HG03342 (cell line): Measurements from ENCODE around the gene P2RY8.
"Not testable (repeated sequence)": the region's sequence is repeated elsewhere in the genome, so short reads cannot be mapped to it uniquely, and the experiment has no call there.

Source experiments
- ATAC-seq: cut with Tn5 transposase; IDR thresholded peaks from one replicate; pipeline ENCODE4 v1.9.1; 2021; ENCODE audit warnings: mild to moderate bottlenecking, moderate library complexity; ENCODE audit not compliant: unreplicated experiment

Gene P2RY8

DNA sequence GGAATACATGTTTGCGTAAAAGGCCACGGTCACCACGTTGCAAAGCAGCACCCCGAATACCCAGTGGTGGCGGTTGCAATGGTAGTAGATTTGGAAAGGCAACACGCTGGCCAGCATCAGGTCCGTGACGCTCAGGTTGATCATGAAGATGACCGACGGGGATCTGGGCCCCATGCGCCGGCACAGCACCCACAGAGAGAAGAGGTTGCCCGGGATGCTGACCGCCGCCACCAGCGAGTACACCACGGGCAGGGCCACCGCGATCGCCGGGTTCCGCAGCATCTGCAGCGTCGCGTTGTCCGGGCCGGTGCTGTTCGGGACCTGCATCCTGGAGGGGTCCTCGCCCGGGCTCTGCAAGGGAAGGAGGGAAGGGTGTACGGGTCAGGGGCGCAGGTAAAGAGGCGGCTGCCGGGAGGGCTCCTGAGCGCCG lies 70.7 kb downstream of the P2RY8 start:
- ATAC-seq, result no peak

DNA sequence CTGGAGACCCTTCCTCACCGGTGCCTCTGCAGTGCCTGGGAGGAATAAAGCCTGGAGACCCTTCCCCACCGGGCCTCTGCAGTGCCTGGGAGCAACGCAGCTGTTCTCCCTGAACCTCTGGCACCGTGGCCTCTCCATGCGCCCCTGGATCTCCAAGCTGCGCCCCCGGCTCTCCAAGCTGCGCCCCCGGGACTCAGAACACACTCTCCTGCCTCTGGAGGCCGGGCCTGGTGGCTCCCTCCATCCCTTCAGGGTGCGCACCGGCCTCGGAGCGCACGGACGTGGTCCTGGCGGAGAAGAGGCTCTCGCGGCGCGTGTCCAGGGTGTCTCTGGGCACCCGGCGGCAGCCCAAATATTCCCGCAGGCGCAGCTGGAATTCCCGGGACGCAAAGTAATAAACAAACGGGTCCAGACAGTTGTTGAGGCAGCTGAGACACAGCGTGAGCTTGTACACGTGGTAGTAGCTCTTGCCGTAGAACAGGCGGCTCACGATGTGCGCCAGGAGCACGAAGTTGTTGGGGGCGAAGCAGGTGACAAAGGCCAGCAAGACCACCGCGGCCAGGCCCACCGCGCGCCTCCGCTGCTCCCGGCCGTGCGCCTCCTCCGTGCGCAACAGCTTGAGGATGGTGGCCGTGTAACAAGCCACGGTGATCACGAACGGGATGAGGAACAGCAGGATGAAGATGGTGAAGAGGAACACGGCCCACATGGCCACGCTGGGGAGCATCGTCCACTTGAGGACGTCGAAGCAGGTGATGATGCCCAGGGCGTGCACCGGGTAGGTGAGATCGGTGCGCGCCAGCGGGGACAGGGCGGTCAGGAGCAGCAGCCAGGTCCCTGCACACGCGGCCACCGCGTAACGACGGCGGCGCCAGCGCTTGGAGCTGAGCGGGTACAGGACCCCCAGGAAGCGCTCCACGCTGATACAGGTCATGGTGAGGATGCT lies 71.4 kb downstream of the P2RY8 start:
- no peak for ATAC-seq

DNA sequence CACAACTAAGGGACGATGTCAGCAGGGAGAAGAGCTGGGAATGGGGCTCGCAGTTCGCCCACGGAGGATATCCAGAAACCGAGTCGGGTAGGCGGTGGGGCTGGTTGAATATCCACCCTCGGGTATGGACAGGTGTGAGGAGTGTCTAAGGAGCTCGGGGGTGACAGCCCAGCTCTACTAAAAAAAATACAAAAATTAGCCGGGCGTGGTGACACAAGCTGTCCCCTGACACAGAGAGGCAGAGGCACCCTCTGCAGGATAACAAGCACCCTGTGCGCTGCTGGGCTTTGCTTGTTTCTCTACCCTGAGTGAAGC lies 72.1 kb downstream of the P2RY8 start:
- ATAC-seq, result no peak

DNA sequence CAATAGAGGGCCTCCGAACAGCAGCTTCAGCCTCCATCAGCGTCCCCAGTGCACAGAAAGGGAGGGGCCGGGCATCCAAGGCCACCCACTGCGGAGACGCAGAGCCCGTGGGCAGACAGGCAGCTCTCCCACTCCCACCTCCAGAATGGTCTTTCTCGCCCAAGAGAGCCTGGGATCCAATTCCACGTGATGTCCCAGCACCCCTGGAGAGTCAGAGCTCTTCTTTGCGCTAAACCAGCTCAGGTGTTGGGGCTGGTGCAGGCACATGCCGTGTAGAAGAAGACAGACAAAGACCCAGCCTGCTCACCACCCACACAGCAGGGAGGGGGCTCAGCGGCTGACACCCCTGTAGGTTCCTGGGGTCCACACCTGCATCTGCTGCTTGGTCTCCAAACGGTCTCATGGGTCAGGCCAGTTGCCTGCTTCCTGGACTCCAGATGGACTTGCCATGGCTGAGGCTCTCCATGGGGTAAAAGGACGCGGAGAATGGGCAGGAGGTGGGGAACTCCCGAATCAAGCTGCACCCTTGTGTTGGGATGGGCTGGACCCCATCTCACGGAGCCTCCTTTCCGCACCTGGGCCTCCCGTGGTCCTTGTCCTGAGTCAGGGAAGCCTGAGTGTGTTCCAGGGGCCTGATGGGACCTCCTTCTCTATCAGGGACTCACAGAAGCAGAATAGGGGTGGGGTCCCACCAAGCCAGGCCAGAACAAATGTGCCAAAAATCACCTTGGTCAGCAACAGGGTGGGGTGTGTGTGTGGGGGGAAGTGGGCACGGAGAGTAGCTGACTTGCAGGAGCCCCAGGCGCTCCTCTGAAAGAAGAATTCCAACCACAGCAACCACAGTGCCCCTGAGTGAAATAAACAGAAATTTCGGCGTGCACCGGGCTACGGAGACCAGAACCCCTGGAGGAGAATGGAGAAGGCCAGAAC lies 72.7 kb downstream of the P2RY8 start:
- ATAC-seq, result no peak

DNA sequence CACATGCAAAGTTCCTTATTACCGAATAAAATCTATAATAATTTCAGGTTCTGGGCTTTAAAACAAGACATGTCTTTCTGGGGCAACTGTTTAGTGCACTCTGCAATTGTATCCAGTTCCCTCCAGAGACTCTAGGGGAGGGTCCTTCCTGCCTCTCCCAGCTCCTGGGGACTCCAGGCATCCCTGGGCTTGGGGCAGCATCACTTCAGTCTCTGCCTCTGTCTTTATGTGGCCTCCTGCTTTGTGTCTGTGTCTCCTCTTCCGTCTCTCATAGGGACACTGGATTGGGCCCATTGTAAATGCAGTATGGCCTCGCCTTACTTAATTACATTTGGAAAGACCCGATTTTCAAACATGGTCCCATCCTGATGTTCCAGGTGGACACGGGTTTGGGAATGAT lies 73.4 kb downstream of the P2RY8 start:
- ATAC-seq, result no peak

DNA sequence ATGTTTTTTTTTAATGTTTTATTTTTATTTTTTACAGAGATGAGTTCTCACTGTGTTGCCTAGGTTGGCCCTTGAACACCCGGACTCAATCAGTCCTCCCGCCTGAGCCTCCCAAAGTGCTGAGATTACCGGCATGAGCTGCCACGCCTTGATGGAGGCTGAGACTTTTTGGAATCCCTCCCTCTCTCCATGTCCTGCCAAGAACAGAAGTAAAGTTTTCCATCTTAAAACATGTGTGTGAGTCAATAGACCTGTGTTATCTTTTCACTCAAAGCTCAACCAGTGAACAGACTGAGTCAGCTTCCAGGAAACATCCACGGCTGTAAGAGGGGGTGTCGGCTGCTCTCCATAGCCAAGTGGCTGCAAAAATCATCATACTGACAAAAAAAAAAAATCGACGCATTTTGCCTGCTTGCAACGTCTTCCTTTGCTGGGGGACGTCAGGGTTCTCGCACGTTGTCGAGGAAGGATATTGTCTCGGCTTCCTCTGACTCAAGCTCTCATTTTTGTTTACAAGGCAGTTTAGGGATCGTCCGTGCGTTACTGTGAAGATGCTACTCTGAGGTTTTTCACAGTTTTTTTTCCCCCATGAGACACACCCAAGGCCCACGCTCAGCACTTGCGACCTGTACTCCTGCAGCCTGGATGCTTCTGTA lies 74.3 kb downstream of the P2RY8 start:
- ATAC-seq, result no peak

DNA sequence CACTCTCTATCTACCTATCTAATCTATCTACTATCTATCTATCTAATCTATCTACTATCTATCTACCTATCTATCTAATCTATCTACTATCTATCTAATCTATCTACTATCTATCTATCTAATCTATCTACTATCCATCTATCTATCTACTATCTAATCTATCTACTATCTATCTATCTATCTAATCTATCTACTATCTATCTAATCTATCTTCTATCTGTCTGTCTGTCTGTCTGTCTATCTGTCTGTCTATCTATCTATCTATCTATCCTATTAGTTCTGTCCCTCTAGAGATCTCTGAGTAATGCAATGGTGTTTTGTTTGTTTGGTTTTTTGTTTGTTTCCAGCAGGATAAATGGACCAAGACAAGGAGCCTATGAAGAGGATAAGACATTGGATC lies 74.9 kb downstream of the P2RY8 start:
- ATAC-seq, result no peak

DNA sequence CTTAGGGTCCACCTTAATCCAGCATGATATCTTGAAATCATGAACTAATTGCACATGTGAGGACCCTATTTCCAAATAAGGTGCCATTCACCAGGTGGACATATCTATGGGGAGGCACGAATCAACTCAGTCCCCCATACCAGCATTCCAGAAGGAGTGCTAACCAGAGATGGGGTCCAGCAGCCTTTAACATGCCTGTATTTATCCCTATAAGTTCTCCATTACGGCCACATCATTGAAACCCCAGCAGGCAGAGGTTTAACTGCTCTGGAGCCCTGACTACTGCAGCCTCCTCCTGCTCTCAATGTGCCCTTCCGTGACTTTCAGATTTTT lies 81.1 kb downstream of the P2RY8 start:
- no peak for ATAC-seq

DNA sequence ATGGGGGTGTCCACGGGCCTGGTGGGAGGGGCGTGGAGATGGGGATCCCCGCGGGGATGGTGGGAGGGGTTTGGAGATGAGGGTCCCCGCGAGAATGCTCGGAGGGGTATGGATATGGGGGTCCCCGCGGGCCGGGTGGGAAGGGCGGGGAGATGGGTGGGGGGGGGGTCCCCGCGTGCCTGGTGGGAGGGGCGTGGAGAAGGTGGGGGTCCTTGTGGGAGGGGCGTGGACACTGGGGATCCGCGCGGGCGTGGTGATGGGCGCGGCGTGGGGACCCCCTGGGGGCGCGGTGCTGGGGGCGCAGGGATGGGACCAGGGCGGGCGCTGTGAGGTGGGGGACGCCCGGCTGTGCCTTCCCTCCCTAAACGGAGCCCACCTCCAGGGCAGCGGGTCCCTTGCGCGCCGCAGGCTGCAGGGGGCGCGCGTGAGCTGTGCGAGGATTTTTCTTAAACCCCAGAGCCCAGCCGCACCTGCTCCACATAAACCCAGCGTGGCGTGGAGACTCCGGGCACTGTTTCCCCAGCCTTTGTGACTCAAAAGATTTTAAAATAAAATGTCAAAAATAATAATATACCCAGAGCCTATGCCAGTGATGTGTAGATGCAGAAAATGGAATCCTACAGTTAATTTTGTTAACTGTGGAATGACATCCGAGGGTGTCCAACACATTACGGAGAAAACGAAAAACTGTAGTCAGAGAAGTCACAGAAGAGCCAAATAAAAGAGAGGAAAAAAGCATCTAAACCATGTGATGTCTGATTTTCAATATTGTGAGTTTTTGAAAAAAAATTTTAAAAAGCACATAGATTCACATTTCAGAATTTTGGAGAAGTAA lies 82.8 kb downstream of the P2RY8 start:
- ATAC-seq, result peak; percentile 37

DNA sequence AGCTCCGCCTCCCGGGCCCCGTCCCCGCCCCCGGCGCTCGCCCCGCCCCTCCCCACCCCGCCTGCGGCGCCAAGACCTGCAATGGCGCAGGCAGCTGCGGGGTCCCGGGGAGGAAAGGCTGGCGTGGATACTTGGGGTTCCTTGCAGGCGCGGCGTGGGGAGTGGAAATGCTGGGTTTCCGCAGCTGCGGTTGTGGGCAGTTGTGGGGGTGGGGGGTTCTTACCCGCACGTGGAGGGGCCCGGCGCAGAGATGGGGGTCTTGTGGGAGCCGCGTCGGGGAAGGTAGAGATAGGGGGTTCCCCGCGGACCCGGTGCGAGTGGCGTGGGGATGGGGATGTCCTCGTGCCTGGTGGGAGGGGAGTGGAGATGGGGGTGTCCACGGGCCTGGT lies 83.6 kb downstream of the P2RY8 start:
- ATAC-seq, result peak; percentile 2

DNA sequence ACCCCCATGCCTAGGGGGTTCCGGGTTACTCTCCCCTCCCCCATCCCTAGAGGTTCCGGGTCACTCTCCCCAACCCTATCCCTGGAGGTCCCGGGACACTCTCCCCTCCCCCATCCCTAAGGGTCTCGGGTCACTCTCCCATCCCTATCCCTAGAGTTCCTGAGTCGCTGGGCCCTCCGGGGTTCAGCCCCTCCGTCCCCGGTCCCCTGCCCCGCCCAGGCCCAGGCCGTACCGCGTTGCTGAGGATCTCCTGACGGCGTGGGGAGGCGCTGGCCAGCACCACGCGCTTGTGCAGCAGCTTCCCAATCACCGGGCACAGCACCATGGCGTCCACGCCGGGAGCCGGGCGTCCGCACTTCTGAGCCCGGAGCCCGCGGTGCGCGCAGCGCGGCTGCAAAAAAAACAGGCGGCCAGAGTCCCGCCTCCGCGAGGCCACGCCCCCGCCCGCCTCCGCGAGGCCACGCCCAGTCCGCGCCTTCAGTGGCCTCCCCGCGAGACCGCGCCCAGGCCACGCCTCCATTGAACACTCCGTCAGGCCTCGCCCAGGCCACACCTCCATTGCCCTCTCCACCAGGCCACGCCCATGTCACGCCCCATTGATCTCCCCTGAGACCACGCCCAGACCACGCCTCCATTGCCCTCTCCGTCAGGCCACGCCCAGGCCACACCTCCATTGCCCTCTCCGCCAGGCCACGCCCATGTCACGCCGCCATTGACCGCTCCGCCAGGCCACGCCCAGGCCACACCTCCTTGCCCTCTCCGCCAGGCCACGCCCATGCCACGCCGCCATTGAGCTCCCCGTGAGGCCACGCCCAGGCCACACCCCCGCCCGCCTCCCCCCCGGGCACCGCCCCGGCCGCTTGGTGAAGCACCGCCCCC lies 84.2 kb downstream of the P2RY8 start, which contains the start of gene ASMTL:
Gene ASMTL (minus strand): TSS at position 394 of the 879 bp plus-strand sequence. CDS start 69 bp downstream, at position 325.
- ATAC-seq, result peak; percentile 62

DNA sequence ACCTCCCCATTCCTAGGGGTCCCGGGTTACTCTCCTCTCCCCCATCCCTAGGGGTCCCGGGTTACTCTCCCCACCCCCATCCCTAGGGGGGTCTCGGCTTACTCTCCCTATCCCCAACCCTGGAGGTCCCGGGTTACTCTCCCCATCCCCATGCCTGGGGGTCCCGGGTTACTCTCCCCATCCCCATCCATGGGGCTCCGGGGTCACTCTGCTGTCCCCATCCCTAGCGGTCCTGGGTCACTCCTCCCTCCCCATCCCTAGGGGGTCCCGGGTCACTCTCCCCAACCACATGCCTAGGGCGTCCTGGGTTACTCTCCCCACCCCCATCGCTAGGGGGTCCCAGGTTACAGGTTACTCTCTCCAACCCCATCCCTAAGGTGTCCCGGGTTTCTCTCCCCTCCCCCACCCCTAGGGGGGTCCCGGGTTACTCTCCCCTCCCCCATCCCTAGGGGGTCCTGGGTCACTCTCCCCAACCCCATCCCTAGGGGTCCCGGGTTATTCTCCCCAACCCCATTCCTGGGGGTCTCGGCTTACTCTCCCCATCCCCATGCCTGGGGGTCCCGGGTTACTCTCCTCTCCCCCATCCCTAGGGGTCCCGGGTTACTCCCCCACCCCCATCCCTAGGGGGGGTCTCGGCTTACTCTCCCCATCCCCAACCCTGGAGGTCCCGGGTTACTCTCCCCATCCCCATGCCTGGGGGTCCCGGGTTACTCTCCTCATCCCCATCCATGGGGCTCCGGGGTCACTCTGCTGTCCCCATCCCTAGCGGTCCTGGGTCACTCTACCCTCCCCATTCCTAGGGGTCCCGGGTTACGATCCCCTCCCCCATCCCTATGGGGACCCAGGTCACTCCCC lies 85.1 kb downstream of the P2RY8 start:
- no peak for ATAC-seq

DNA sequence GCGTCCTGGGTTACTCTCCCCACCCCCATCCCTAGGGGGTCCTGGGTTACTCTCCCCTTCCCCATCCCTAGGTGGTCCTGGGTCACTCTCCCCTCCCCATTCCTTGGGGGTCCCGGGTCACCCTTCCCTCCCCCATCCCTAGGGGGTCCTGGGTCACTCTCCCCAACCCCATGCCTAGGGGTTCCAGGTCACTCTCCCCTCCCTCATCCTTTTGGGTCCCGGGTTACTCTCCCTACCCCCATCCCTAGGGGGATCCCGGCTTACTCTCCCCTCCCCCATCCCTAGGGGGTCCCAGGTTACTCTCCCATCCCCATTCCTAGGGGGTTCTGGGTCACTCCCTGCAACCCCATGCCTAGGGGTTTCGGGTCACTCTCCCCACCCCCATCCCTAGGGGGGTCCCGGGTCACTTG lies 85.7 kb downstream of the P2RY8 start:
- ATAC-seq, result no peak

DNA sequence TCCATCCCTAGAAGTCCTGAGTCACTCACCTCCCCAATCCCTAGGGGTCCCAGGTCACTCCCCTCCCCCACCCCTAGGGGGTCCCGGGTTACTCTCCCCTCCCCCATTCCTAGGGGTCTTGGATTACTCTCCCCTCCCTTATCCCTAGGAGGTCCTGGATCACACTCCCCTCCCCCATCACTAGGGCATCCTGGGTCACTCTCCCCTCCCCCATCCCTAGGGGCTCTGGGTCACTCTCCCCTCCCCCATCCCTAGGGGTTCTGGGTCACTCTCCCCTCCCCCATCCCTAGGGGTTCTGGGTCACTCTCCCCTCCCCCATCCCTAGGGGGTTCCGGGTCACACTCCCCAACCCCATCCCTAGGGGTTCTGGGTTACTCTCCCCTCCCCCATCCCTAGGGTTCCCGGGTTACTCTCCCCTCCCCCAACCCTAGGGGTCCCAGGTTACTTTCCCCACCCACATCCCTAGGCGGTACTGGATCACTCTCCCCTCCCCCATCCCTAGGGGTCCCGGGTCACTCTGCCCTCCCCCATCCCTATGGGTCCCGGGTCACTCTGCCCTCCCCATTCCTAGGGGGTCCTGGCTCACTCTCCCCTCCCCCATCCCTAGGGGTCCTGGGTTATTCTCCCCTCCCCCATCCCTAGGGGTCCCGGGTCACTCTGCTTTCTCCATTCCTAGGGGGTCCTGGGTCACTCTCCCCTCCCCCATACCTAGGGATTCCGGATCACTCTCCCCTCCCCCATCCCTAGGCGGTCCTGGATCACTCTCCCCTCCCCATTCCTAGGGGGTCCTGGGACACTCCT lies 86.4 kb downstream of the P2RY8 start:
- ATAC-seq, result no peak

DNA sequence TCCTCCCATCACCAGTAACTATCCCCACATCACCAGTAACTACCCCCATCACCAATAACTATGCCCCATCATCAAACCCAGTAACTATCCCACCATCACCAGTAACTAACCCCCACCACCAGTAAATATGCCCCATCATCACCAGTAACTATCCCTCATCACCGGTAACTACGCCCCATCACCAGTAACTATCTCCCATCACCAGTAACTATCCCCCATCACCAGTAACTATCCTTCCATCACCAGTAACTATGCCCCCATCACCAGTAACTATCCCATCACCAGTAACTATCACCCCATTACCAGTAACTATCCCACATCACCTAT lies 87.2 kb downstream of the P2RY8 start:
- ATAC-seq, result no peak

DNA sequence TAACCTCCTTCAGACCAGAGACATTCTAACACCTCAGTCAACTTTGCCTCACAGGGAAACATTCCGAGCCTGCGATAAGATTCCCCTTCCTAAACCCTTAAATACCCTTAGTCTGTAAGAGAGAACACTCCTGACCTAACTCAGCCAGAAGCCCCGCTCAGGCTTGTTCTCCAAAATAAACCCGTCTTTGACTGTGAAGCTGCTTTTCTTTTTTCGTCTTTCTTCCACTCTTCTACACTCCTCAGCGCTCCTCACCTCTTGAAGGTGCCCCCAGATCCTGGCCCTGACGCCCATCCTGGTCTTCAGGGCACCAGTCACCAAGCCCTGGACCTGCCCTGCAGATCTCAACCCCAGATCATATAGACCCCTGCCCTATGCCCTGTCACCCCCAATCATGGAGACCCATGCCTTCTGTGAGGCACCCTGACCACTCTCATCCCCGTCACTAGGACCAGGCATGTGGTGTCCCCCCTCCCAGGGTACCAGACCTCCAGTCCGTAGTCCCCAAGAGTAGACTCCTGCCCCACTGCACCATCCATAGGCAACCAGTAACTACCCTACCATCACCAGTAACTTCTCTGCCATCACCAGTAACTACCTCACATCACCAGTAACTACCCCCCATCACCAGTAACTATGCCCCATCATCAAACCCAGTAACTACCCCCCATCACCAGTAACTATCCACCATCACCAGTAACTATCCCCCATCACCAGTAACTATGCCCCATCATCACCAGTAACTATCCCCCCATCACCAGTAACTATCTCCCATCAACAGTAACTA lies 87.8 kb downstream of the P2RY8 start:
- ATAC-seq, result no peak

DNA sequence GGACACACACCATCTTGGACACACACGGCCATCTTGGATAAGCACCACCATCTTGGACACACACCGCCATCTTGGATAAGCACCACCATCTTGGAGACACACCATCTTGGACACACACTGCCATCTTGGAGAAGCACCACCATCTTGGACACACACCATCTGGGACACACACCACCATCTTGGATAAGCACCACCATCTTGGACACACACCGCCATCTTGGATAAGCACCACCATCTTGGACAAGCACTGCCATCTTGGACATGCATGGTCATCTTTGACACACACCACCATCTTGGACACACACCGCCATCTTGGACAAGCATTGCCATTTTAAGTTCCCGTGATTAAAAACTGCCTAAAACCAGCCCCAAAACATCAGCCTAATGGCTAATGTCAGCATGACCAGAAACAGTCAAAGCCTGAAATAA lies 88.4 kb downstream of the P2RY8 start:
- ATAC-seq, result not testable (repeated sequence)
